A549 (cell line): ENCODE data around the gene ARSD. TPM values are rescaled to one million over a fixed set of nuclear protein-coding genes. Genes with fewer than 3 reads are reported as not detected.
"Not testable (repeated sequence)": the region's sequence is repeated elsewhere in the genome, so short reads cannot be mapped to it uniquely, and the experiment has no call there.

Experiments
- ATAC-seq, 2 experiments: fragments of 200-7000 bp in 1 of 2; fragments of >200 bp in 1 of 2; cut with Nextera tagmentation in 1 of 2; cut with Tn5 transposase in 1 of 2; 3 replicates each; pipeline versions ENCODE4 v1.8.0 to v1.9.1; 2018 to 2020; ENCODE audit warnings: mild to moderate bottlenecking in 1 of 2, moderate library complexity in 1 of 2
- CTCF ChIA-PET: fragments of 300-600 bp; sonication (Branson Sonifier 250); formaldehyde crosslinking; extraction: SDS; loops from one replicate; lab custom pipeline; 2021; ENCODE audit warnings: antibody characterized with exemption, inconsistent platforms; lab: Yijun Ruan, JAX
- POLR2A ChIA-PET: fragments of 350-600 bp; formaldehyde crosslinking; extraction: SDS; loops from one replicate; lab custom pipeline; 2021; ENCODE audit warnings: antibody characterized with exemption, inconsistent platforms; lab: Yijun Ruan, JAX
- DNase-seq, 2 experiments: peaks; one replicate each; pipeline versions ENCODE4 v3.0.0 to v3.0.0-alpha.2; 2011 to 2016; ENCODE audit warnings: low read depth in 1 of 2, low spot score in 1 of 2
- FAIRE-seq: peaks from 2 replicates; lab custom pipeline; 2011; peaks lifted over from hg19 to GRCh38; lab: Jason Lieb, UNC
- H3K27ac ChIP-seq, 2 experiments: fragments of >200 bp; sonication (Bioruptor Twin); formaldehyde crosslinking; 3 replicates each; pipeline ENCODE4 v1.5.1; 2016 to 2017
- H3K4me1 ChIP-seq: fragments of >200 bp; sonication (Bioruptor Twin); formaldehyde crosslinking; 3 replicates; pipeline ENCODE4 v1.6.1; 2016
- H3K4me2 ChIP-seq: fragments of >200 bp; sonication (Bioruptor Twin); formaldehyde crosslinking; 3 replicates; pipeline ENCODE4 v1.6.1; 2016
- H3K4me3 ChIP-seq: fragments of >200 bp; sonication (Bioruptor Twin); formaldehyde crosslinking; 3 replicates; pipeline ENCODE4 v1.5.1; 2016
- H3K9me3 ChIP-seq: fragments of >200 bp; sonication (Bioruptor Twin); formaldehyde crosslinking; 3 replicates; pipeline ENCODE4 v1.6.1; 2016
- BHLHE40 ChIP-seq: IDR thresholded peaks from 2 replicates; pipeline ENCODE4 v1.6.1; 2012; ENCODE audit warnings: low read depth, low read length, inconsistent platforms
- CEBPB ChIP-seq, 2 experiments: fragments of >200 bp in 1 of 2; sonication (Bioruptor Twin) in 1 of 2; formaldehyde crosslinking in 1 of 2; IDR thresholded peaks; 2 replicates each; pipeline ENCODE4 v1.6.1; 2012 to 2016
- CHD4 ChIP-seq: fragments of 200-600 bp; sonication (generic); IDR thresholded peaks from 2 replicates; pipeline ENCODE4 v1.6.1; 2016; ENCODE audit warnings: antibody characterized with exemption, mild to moderate bottlenecking, borderline replicate concordance
- FOSB ChIP-seq: fragments of 250-450 bp; sonication (Bioruptor Pico); IDR thresholded peaks from 2 replicates; pipeline ENCODE4 v1.5.0; 2020; ENCODE audit warnings: mild to moderate bottlenecking, moderate library complexity
- FOSL2 ChIP-seq, 2 experiments: fragments of 450-650 bp in 1 of 2; fragments of >200 bp in 1 of 2; sonication (Bioruptor Twin) in 1 of 2; formaldehyde crosslinking; IDR thresholded peaks; 2 replicates each; pipeline versions ENCODE4 v1.5.0 to v1.6.1; 2016 to 2020; ENCODE audit warnings: mild to moderate bottlenecking in 1 of 2, moderate library complexity in 1 of 2
- GATA3 ChIP-seq: IDR thresholded peaks from 2 replicates; pipeline ENCODE4 v1.6.1; 2012; ENCODE audit warnings: borderline replicate concordance
- HOXB13 ChIP-seq: fragments of 250-450 bp; sonication (Bioruptor Pico); IDR thresholded peaks from 2 replicates; pipeline ENCODE4 v1.5.0; 2020; ENCODE audit warnings: low read depth, mild to moderate bottlenecking, moderate library complexity
- HOXB5 ChIP-seq: fragments of 250-450 bp; sonication (Bioruptor Pico); IDR thresholded peaks from 2 replicates; pipeline ENCODE4 v1.5.0; 2020; ENCODE audit warnings: mild to moderate bottlenecking, moderate library complexity
- JUN ChIP-seq, 2 experiments: fragments of >200 bp; sonication (Bioruptor Twin); formaldehyde crosslinking; IDR thresholded peaks; 2 replicates in 1 of 2; 3 replicates in 1 of 2; pipeline ENCODE4 v1.6.1; 2016 to 2017
- JUNB ChIP-seq: fragments of >200 bp; sonication (Bioruptor Twin); formaldehyde crosslinking; IDR thresholded peaks from 2 replicates; pipeline ENCODE4 v1.6.1; 2016
- KDM1A ChIP-seq: fragments of 200-600 bp; sonication (generic); IDR thresholded peaks from 2 replicates; pipeline ENCODE4 v1.6.1; 2016; ENCODE audit warnings: low read depth, mild to moderate bottlenecking
- MAFK ChIP-seq: fragments of 450-650 bp; IDR thresholded peaks from 2 replicates; pipeline ENCODE4 v1.6.1; 2014; ENCODE audit not compliant: partially characterized antibody
- MAZ ChIP-seq: fragments of 150-350 bp; IDR thresholded peaks from 2 replicates; pipeline ENCODE4 v1.6.1; 2014; ENCODE audit warnings: antibody characterized with exemption, low read depth, low read length, borderline replicate concordance
- NR3C1 ChIP-seq: fragments of >200 bp; sonication (Bioruptor Twin); formaldehyde crosslinking; IDR thresholded peaks from 3 replicates; pipeline ENCODE4 v1.6.1; 2017
- PHF8 ChIP-seq: fragments of 200-600 bp; sonication (generic); IDR thresholded peaks from 2 replicates; pipeline ENCODE4 v1.6.1; 2016; ENCODE audit warnings: low read depth, mild to moderate bottlenecking, antibody characterized with exemption, moderate library complexity, borderline replicate concordance
- POLR2A ChIP-seq: IDR thresholded peaks from 2 replicates; pipeline ENCODE4 v1.6.1; 2012; ENCODE audit warnings: mild to moderate bottlenecking, low read length
- RARB ChIP-seq: fragments of 250-450 bp; sonication (Bioruptor Pico); IDR thresholded peaks from 2 replicates; pipeline ENCODE4 v1.8.0; 2021; ENCODE audit warnings: mild to moderate bottlenecking, moderate library complexity
- RNF2 ChIP-seq: fragments of 200-600 bp; sonication (generic); IDR thresholded peaks from 2 replicates; pipeline ENCODE4 v1.6.1; 2016; ENCODE audit warnings: low read depth, mild to moderate bottlenecking, antibody characterized with exemption, moderate library complexity, borderline replicate concordance
- TP53 ChIP-seq: fragments of 250-450 bp; sonication (Bioruptor Pico); IDR thresholded peaks from 2 replicates; pipeline ENCODE4 v1.5.0; 2021; ENCODE audit warnings: mild to moderate bottlenecking, moderate library complexity
- ZC3H11A ChIP-seq: fragments of 450-650 bp; IDR thresholded peaks from 2 replicates; pipeline ENCODE4 v1.6.1; 2014; ENCODE audit warnings: antibody characterized with exemption, mild to moderate bottlenecking
- ZNF302 ChIP-seq: fragments of 250-450 bp; sonication (Bioruptor Pico); IDR thresholded peaks from 2 replicates; pipeline ENCODE4 v1.9.0; 2021; ENCODE audit warnings: inconsistent platforms, mild to moderate bottlenecking, moderate library complexity
- ZSCAN20 ChIP-seq: fragments of 250-450 bp; sonication (Bioruptor Pico); IDR thresholded peaks from 2 replicates; pipeline ENCODE4 v1.8.0; 2022; ENCODE audit warnings: mild to moderate bottlenecking, moderate library complexity
- WGBS: methylation state at CpG from one replicate; pipeline ENCODE4 v1.1.6; 2017; ENCODE audit errors: missing lambda C conversion rate; 5-methylcytosine and 5-hydroxymethylcytosine counted together
- polyA plus RNA-seq, 4 experiments: library from polyadenylated mRNA; depleted of rRNA in 3 of 4; stranded (reverse); fragments of >200 nt; fragmentation: RNase III in 1 of 4; extraction: RNeasy Plus Mini Kit Qiagen cat#74134 plus additional on column Dnase treatment in 1 of 4; gene quantifications; 2 replicates in 3 of 4; 3 replicates in 1 of 4; pipeline ENCODE4 v1.2.3, GENCODE V29; 2011 to 2017
- TF ChIP-seq, protein P1 (sequence below): fragments of 450-650 bp; IDR thresholded peaks from 2 replicates; pipeline ENCODE4 v1.6.1; 2014; ENCODE audit warnings: antibody characterized with exemption
- TF ChIP-seq, protein P2 (sequence below): IDR thresholded peaks from 2 replicates; pipeline ENCODE4 v1.6.1; 2012
- TF ChIP-seq, protein P3 (sequence below): IDR thresholded peaks from 2 replicates; pipeline ENCODE4 v1.6.1; 2012; ENCODE audit warnings: low read depth, borderline replicate concordance

ARSD gene
- polyA plus RNA-seq, 2 of the 4 experiments (the other 2 are of a cell fraction) = 9.9 to 17.4 TPM

DNA sequence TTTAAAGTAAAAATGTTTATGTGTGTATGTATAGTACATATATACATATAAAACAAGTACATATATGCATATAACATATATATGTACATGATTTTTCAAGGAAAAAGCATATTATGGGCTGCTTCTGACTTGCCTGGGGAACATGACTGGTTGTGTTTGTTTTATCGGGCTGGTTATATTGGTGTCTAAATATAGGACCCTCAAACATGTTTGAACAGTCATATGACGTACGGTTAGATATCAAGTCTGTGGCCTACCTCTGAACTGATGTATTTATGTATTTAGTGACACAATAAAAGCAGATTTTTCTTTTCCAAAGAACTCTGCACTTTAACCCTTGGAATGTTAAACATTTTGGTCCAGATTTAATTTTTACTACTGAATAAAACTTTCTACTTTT, 37.9 kb upstream of the ARSD start:
- POLR2A ChIA-PET = no interaction called here
- DNase-seq = peak in 1 of 2 experiments; percentile 7
- H3K4me3 ChIP-seq = no peak overlapping the region
- no peak for ATAC-seq
- CTCF ChIA-PET = no interaction called here
- H3K4me2 ChIP-seq = no peak overlapping the region
- H3K9me3 ChIP-seq = no peaks in the 10 kb centered on the region
- FAIRE-seq = no peak
- H3K27ac ChIP-seq = no peak overlapping the region
- H3K4me1 ChIP-seq = peaks cover 23% of the 10 kb centered on the region
- 19% methylated on average over 3 of the region's 3 CpGs for WGBS
- TF ChIP-seq RNF2 = no peak
- no peak for TF ChIP-seq ZNF302 (CRISPR knock-in tag)
- TF ChIP-seq, all 56 proteins: peak for 0

DNA sequence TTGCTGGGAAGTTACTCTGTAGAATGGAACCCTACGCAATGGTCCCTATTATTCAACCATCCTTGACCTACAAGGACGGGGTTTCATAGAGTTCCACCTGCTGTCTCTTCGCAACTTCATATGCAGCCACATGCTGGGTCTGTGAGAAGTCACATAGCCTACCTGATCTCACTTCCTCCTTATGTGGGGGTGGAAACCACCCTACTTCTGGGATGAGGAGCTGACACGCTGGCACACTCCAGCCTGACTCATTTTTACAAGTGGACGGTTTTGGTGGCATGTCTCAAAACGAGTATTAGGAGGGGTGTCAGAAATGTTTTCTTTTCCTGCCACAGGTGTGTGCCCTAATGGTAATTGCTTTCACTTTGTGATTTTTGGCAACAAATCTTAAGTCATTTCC, 36.8 kb upstream of the ARSD start:
- TF ChIP-seq RARB (no peak), BHLHE40 (no peak), KDM1A (no peak), FOSB (CRISPR knock-in tag) (no peak), HOXB13 (CRISPR knock-in tag) (no peak), MAFK (no peak), JUNB (no peak), NR3C1 (no peak), ZSCAN20 (CRISPR knock-in tag) (no peak), ZC3H11A (no peak), MAZ (no peak), TP53 (CRISPR knock-in tag) (no peak), HOXB5 (CRISPR knock-in tag) (no peak), GATA3 (no peak), CHD4 (no peak)
- TF ChIP-seq, protein P1, sequence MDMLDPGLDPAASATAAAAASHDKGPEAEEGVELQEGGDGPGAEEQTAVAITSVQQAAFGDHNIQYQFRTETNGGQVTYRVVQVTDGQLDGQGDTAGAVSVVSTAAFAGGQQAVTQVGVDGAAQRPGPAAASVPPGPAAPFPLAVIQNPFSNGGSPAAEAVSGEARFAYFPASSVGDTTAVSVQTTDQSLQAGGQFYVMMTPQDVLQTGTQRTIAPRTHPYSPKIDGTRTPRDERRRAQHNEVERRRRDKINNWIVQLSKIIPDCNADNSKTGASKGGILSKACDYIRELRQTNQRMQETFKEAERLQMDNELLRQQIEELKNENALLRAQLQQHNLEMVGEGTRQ = no peak
- TF ChIP-seq, protein P2, sequence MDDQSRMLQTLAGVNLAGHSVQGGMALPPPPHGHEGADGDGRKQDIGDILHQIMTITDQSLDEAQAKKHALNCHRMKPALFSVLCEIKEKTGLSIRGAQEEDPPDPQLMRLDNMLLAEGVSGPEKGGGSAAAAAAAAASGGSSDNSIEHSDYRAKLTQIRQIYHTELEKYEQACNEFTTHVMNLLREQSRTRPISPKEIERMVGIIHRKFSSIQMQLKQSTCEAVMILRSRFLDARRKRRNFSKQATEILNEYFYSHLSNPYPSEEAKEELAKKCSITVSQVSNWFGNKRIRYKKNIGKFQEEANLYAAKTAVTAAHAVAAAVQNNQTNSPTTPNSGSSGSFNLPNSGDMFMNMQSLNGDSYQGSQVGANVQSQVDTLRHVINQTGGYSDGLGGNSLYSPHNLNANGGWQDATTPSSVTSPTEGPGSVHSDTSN = no peak
- TF ChIP-seq, protein P3, sequence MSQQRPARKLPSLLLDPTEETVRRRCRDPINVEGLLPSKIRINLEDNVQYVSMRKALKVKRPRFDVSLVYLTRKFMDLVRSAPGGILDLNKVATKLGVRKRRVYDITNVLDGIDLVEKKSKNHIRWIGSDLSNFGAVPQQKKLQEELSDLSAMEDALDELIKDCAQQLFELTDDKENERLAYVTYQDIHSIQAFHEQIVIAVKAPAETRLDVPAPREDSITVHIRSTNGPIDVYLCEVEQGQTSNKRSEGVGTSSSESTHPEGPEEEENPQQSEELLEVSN = no peak
- TF ChIP-seq, all 56 proteins: peak for 0
- Histone ChIP-seq H3K4me3 (no peak overlapping the region), H3K4me2 (no peak overlapping the region), H3K4me1 (peaks cover 23% of the 10 kb centered on the region), H3K27ac (peak overlapping the region in 1 of 2 experiments; percentile 89; a peak in 3 of 6 replicates), H3K9me3 (no peaks in the 10 kb centered on the region)
- ChIA-PET POLR2A (no interaction called here), CTCF (no interaction called here)
- 84% methylated on average over 6 of the region's 6 CpGs for WGBS
- ATAC-seq = no peak
- FAIRE-seq = no peak
- no peak for DNase-seq

DNA sequence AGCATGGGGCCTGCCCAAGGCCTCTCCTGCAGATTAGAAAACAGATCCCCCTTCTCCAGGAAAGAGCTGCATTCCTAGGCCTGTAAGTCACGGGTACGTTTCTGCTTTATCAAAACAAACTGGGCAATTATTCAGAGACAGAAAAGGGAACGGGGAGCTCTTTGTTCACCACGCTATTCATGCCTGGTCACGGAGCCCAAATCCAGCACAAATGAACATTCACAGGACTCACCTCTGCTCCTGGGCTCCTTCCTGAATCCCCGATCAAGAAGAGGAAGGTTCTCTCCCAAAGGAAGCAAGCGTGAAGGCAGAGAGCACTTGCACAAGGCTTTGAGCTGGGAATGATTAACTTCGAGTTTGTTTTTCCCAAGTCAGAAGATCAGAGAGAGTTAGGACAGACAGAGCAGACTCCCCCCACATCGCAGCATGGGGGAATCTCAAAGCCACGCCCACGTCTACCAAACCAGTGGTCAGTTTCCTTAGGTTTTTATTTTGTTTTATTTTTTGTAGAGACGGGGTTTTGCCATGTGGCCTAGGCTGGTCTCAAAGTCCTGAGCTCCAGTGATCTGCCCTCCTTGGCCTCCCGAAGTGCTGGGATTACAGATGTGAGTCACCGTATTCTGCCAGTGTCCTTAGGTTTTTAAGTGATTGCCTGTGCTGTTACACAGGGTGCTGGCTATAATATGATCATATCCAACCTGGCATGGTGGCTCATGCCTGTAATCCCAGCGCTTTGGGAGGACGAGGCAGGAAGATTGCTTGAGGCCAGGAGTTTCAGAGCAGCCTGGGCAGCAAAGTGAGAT, 35.1 kb upstream of the ARSD start:
- TF ChIP-seq PHF8 (peak; percentile 41; the same call in 1 of the 2 replicates), POLR2A (peak; percentile 18; the same call in 1 of the 2 replicates), CEBPB (IDR thresholded peaks at IDR 0.05) (peak in 1 of 2 experiments; percentile 47; a peak in 2 of 4 replicates), JUN (IDR thresholded peaks at IDR 0.05) (peak in 1 of 2 experiments; percentile 42; a peak in 1 of 5 replicates), FOSL2 (CRISPR knock-in tag; IDR thresholded peaks at IDR 0.05) (peak; percentile 51)
- not testable (repeated sequence) for TF ChIP-seq FOSL2 (IDR thresholded peaks at IDR 0.05)
- TF ChIP-seq, all 56 proteins: peak for 5; not testable (repeated sequence) for 51
- FAIRE-seq = peak; percentile 100
- ChIA-PET CTCF (interaction anchor here (0.6 kb wide), 1 partner anchor 336 kb away, joined by 3 read pairs; no protein-coding TSS in a partner anchor), POLR2A (interaction anchor here (1.4 kb wide), 1 partner anchor 35 kb away, joined by 26 read pairs; the partner anchor contains the start of gene ARSD)
- peak overlapping the region; percentile 91 for H3K4me2 ChIP-seq
- peak overlapping the region; percentile 89 to 90 for H3K27ac ChIP-seq
- WGBS = 2% methylated on average over 14 of the region's 16 CpGs
- H3K4me1 ChIP-seq = peaks cover 23% of the 10 kb centered on the region
- peak; percentile 27 to 85 for DNase-seq
- peak; percentile 97 for ATAC-seq
- H3K4me3 ChIP-seq = peak overlapping the region; percentile 46
- H3K9me3 ChIP-seq = not testable (repeated sequence)

DNA sequence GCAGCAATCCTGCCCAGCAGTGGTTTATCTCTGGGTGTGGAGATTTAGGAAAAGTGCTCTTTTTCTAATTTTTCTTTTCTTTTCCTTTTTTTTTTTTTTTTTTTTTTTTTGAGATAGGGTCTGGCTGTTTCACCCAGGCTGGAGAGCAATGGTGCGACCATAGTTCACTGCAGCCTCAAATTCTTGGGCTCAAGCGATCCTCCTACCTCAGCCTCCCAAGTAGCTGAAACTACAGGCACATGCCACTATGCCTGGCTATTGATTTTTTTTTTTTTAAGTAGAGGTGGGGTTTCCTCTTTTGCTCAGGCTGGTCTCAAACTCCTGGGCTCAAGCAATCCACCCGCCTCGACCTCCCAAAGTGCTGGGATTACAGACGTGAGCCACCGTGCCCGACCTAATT, 34.3 kb upstream of the ARSD start:
- not testable (repeated sequence) for FAIRE-seq, H3K9me3 ChIP-seq, DNase-seq, ATAC-seq
- CTCF ChIA-PET = interaction anchor here (0.6 kb wide), 1 partner anchor 336 kb away, joined by 3 read pairs; no protein-coding TSS in a partner anchor
- Histone ChIP-seq H3K4me1 (peaks cover 23% of the 10 kb centered on the region), H3K4me2 (peak overlapping the region; percentile 91), H3K27ac (peak overlapping the region; percentile 89 to 90), H3K4me3 (peak overlapping the region; percentile 46)
- WGBS = 16% methylated on average over 7 of the region's 7 CpGs
- POLR2A ChIA-PET = interaction anchor here (1.4 kb wide), 1 partner anchor 34 kb away, joined by 26 read pairs; the partner anchor contains the start of gene ARSD
